Suprapubic skin (tissue), 3 donors: ENCODE results near the gene PNPLA3.

Source experiments
- CTCF ChIP-seq, 2 donors: fragments of 200-600 bp in 1 of 2; fragments of 450-650 bp in 1 of 2; sonication (generic) in 1 of 2; IDR thresholded peaks; one replicate each; pipeline ENCODE4 v1.5.1; 2016 to 2019; ENCODE audit warnings: antibody characterized with exemption in 2 of 2, mild to moderate bottlenecking in 1 of 2, moderate library complexity in 1 of 2
- EP300 ChIP-seq: sonication (generic); formaldehyde crosslinking; IDR thresholded peaks from one replicate; pipeline ENCODE4 v1.6.1; 2017; ENCODE audit warnings: antibody characterized with exemption
- POLR2A ChIP-seq, 2 donors: fragments of 450-650 bp; IDR thresholded peaks; one replicate each; pipeline ENCODE4 v1.6.1; 2017; ENCODE audit warnings: antibody characterized with exemption in 2 of 2, mild to moderate bottlenecking in 2 of 2, moderate library complexity in 2 of 2

DNA sequence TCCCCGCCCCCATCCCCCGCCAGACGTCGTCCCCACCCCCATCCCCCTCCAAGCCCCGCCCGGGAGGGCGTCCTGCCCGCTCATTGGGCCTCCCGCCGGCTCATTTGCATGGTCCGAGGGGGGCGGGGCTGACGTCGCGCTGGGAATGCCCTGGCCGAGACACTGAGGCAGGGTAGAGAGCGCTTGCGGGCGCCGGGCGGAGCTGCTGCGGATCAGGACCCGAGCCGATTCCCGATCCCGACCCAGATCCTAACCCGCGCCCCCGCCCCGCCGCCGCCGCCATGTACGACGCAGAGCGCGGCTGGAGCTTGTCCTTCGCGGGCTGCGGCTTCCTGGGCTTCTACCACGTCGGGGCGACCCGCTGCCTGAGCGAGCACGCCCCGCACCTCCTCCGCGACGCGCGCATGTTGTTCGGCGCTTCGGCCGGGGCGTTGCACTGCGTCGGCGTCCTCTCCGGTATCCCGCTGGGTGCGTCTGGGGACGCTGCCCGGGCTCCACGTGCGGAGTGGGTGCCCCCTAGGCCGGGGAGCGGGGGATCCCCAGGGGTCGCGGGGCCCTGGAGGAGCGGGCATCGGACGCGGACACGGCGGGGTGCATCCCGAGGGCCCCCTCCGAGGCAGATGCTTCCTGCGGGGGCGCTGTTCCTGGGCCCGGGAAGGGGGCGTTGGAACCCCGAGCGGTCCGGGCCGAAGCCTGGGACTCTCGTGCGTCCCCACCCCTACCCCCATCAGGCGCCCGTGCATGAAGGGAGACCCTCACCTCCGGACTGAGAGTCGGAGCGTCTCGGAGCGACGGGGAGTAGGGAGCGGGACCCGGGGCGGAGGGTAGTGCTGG is at the start of gene PNPLA3:
- no peak for TF ChIP-seq CTCF (IDR thresholded peaks at IDR 0.05)
- no peak for TF ChIP-seq POLR2A (IDR thresholded peaks at IDR 0.05)
- no peak for TF ChIP-seq EP300
